ENCODE results near the gene ITPK1. TPM values are rescaled to one million over a fixed set of nuclear protein-coding genes. Genes with fewer than 3 reads are reported as not detected.

The ITPK1 gene
- total and polyA plus RNA-seq, 2 donors (not counting 3 experiments of a cell fraction or from before 2014, with no cell fraction given) = 39.6 to 51.8 TPM

DNA sequence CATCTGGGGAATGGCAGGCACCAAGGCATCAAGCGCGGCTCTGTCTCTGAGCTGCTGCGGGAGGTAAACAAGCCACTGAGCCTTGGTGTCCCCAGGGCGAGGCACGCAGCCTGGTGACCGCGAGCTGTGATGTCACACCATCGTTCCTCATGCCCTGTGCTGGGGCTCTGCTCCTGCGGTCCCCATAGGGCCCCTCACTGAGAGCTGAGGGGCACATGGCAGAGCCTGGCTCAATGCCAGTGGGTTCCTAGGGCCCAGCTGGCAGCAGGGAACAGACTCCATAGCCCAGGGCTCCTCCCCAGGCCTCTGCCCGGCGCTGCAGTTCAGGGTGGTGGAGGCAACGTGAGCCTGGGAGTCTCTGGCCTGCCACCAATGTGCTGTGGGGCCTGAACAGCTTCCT, 170.2 kb downstream of the ITPK1 start:
- Histone ChIP-seq H3K4me1 (ENCODE audit: control insufficient read depth, extremely low read depth, insufficient read depth, low read length) (peaks cover 5% of the 10 kb centered on the region), H3K9me1 (replicated peaks; ENCODE audit: control insufficient read depth, extremely low read depth, insufficient read depth, low read length) (no peaks in the 10 kb centered on the region), H4K20me1 (replicated peaks; ENCODE audit: control insufficient read depth, extremely low read depth, insufficient read depth, low read length) (no peaks in the 10 kb centered on the region), H3K9me3 (replicated peaks; ENCODE audit: control insufficient read depth, insufficient read depth, low read length) (no peaks in the 10 kb centered on the region), H3K27me3 (ENCODE audit: control insufficient read depth in 2 of 2, insufficient read depth in 2 of 2, low read length in 2 of 2) (no peaks in the 10 kb centered on the region), H3K36me3 (ENCODE audit: control insufficient read depth in 2 of 2, extremely low read depth in 1 of 2, insufficient read depth in 2 of 2, low read length in 2 of 2) (no peaks in the 10 kb centered on the region), H3K9ac (replicated peaks; ENCODE audit: extremely low read depth, insufficient read depth, low read length) (no peak overlapping the region), H3K27ac (ENCODE audit: insufficient read depth, low read depth, low read length) (no peak overlapping the region), H3K4me3 (replicated peaks in 1 of 3; ENCODE audit: insufficient read depth in 1 of 3, low read depth in 1 of 3, low read length in 3 of 3) (no peak overlapping the region), H3K4me2 (ENCODE audit: insufficient read depth, low read length) (no peak overlapping the region), H2AFZ (ENCODE audit: low read depth, low read length) (no peak overlapping the region), H3K79me2 (ENCODE audit: control insufficient read depth, insufficient read depth, low read length) (no peaks in the 10 kb centered on the region)
- ChIA-PET CTCF (interaction anchor here (1.1 to 3.4 kb wide), 4 partner anchors 15 to 187 kb away, joined by 3 to 15 read pairs (median 9); no protein-coding TSS in a partner anchor), POLR2A (no interaction called here)
- BruUV-seq (replicated peaks) = no TSS peak
- TF ChIP-seq FOS (IDR thresholded peaks at IDR 0.05; ENCODE audit: borderline replicate concordance, insufficient read depth, low read length) (no peak), POLR2A (IDR thresholded peaks at IDR 0.05; ENCODE audit: low read depth, low read length) (no peak), JUN (IDR thresholded peaks at IDR 0.05; ENCODE audit: borderline replicate concordance, insufficient read depth, insufficient read length, low read depth) (no peak), GATA2 (IDR thresholded peaks at IDR 0.05; ENCODE audit: insufficient read depth, insufficient read length, low read depth, low read length) (no peak), MYC (IDR thresholded peaks at IDR 0.05; ENCODE audit: low read depth, low read length) (no peak), POLR2AphosphoS5 (IDR thresholded peaks at IDR 0.05; ENCODE audit: insufficient read depth, low read depth, low read length) (no peak), EZH2 (IDR thresholded peaks at IDR 0.05; ENCODE audit: borderline replicate concordance, low read depth, low read length, severe bottlenecking) (no peak)
- TF ChIP-seq, protein P1, sequence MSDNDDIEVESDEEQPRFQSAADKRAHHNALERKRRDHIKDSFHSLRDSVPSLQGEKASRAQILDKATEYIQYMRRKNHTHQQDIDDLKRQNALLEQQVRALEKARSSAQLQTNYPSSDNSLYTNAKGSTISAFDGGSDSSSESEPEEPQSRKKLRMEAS (IDR thresholded peaks at IDR 0.05; ENCODE audit: insufficient read depth, insufficient read length) = no peak
- TF ChIP-seq, protein P2, sequence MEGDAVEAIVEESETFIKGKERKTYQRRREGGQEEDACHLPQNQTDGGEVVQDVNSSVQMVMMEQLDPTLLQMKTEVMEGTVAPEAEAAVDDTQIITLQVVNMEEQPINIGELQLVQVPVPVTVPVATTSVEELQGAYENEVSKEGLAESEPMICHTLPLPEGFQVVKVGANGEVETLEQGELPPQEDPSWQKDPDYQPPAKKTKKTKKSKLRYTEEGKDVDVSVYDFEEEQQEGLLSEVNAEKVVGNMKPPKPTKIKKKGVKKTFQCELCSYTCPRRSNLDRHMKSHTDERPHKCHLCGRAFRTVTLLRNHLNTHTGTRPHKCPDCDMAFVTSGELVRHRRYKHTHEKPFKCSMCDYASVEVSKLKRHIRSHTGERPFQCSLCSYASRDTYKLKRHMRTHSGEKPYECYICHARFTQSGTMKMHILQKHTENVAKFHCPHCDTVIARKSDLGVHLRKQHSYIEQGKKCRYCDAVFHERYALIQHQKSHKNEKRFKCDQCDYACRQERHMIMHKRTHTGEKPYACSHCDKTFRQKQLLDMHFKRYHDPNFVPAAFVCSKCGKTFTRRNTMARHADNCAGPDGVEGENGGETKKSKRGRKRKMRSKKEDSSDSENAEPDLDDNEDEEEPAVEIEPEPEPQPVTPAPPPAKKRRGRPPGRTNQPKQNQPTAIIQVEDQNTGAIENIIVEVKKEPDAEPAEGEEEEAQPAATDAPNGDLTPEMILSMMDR (IDR thresholded peaks at IDR 0.05; ENCODE audit: extremely low read depth in 1 of 2, insufficient read depth in 1 of 2, low read depth in 1 of 2, low read length in 2 of 2) = no peak
- FAIRE-seq (no peak), DNase-seq (ENCODE audit: low read depth, low spot score) (no peak)
- dilution Hi-C loops (cut with MboI; ENCODE audit: extremely low pct_ligation_motif_present, low sequenced_read_pairs) (no loop called here), intact Hi-C loops (cut with micrococcal nuclease) (no loop called here)
